IMR-90 (cell line): Measurements from ENCODE around the gene CHAT. TPM values are rescaled to one million over a fixed set of nuclear protein-coding genes. Genes with fewer than 3 reads are reported as not detected.
A peak's percentile ranks its signal among the peaks of the same experiment; 100 is the strongest.

Experiments used
- ATAC-seq: fragments of 200-7000 bp; cut with Tn5 transposase; 2 replicates; pipeline ENCODE4 v1.9.1; 2020; ENCODE audit warnings: low read depth, mild to moderate bottlenecking, moderate library complexity
- BruUV-seq: library from RNA; stranded (reverse); fragments of 400-500 nt; replicated peaks from 2 replicates; lab custom pipeline; 2021; lab: Mats Ljungman, UMichigan
- CTCF ChIA-PET: fragments of 300-600 bp; formaldehyde crosslinking; extraction: SDS; loops from one replicate; lab custom pipeline; 2021; ENCODE audit warnings: antibody characterized with exemption; lab: Yijun Ruan, JAX
- POLR2A ChIA-PET: fragments of 300-600 bp; sonication (Branson Sonifier 250); formaldehyde crosslinking; loops from one replicate; lab custom pipeline; 2022; ENCODE audit warnings: antibody characterized with exemption; ENCODE audit not compliant: unreplicated experiment; lab: Charles Lee
- DNase-seq: peaks from one replicate; pipeline ENCODE4 v3.0.0; 2013
- H2AFZ ChIP-seq: replicated peaks from 2 replicates; pipeline ENCODE3; 2013; ENCODE audit warnings: low read length, mild to moderate bottlenecking; ENCODE audit not compliant: poor library complexity
- H2AK5ac ChIP-seq: 2 replicates; pipeline ENCODE4 v1.6.1; 2013; ENCODE audit warnings: low read depth, low read length, inconsistent platforms
- H2AK9ac ChIP-seq: replicated peaks from 2 replicates; pipeline ENCODE3; 2013; ENCODE audit warnings: mild to moderate bottlenecking, low read depth, low read length, moderate library complexity; ENCODE audit not compliant: poor library complexity
- H2BK120ac ChIP-seq: 2 replicates; pipeline ENCODE4 v1.6.1; 2013; ENCODE audit warnings: low read depth, low read length, inconsistent platforms
- H2BK15ac ChIP-seq: 3 replicates; pipeline ENCODE4 v1.6.1; 2013; ENCODE audit warnings: low read depth, low read length, inconsistent platforms
- H2BK20ac ChIP-seq: 2 replicates; pipeline ENCODE4 v1.6.1; 2013; ENCODE audit warnings: low read depth, mild to moderate bottlenecking, inconsistent platforms, low read length, moderate library complexity
- H2BK5ac ChIP-seq: 2 replicates; pipeline ENCODE4 v1.6.1; 2013; ENCODE audit warnings: mild to moderate bottlenecking, low read depth, low read length, inconsistent platforms; ENCODE audit not compliant: poor library complexity, severe bottlenecking
- H3K14ac ChIP-seq: replicated peaks from 2 replicates; pipeline ENCODE4 v1.6.1; 2013; ENCODE audit warnings: low read depth, low read length, inconsistent platforms
- H3K18ac ChIP-seq: 2 replicates; pipeline ENCODE4 v1.6.1; 2013; ENCODE audit warnings: low read depth, low read length, control low read depth
- H3K23ac ChIP-seq: 2 replicates; pipeline ENCODE4 v1.6.1; 2013; ENCODE audit warnings: low read depth, low read length, inconsistent platforms
- H3K27ac ChIP-seq: 2 replicates; pipeline ENCODE4 v1.5.1; 2013; ENCODE audit warnings: mild to moderate bottlenecking, control low read depth, low read length; ENCODE audit not compliant: insufficient read depth
- H3K27me3 ChIP-seq: 2 replicates; pipeline ENCODE4 v1.6.1; 2013; ENCODE audit warnings: low read length; ENCODE audit not compliant: control insufficient read depth, insufficient read depth
- H3K36me3 ChIP-seq: 2 replicates; pipeline ENCODE4 v1.6.1; 2013; ENCODE audit warnings: low read length, mixed read lengths; ENCODE audit not compliant: control insufficient read depth, insufficient read depth
- H3K4ac ChIP-seq: 2 replicates; pipeline ENCODE4 v1.6.1; 2013; ENCODE audit warnings: low read depth, low read length, inconsistent platforms
- H3K4me1 ChIP-seq: 2 replicates; pipeline ENCODE4 v1.6.1; 2013; ENCODE audit warnings: low read length, mixed read lengths; ENCODE audit not compliant: control insufficient read depth, insufficient read depth
- H3K4me2 ChIP-seq: 2 replicates; pipeline ENCODE4 v1.6.1; 2013; ENCODE audit warnings: low read depth, mild to moderate bottlenecking, control low read depth, low read length, moderate library complexity
- H3K4me3 ChIP-seq: 2 replicates; pipeline ENCODE4 v1.5.1; 2013; ENCODE audit warnings: low read depth, mild to moderate bottlenecking, control low read depth, low read length, moderate library complexity; ENCODE audit not compliant: insufficient read depth
- H3K56ac ChIP-seq: 2 replicates; pipeline ENCODE4 v1.6.1; 2013; ENCODE audit warnings: low read length, inconsistent platforms; ENCODE audit not compliant: insufficient read depth; ENCODE audit errors: extremely low read depth
- H3K79me1 ChIP-seq, 2 experiments: 2 replicates each; pipeline ENCODE4 v1.6.1; 2013; ENCODE audit warnings: low read length in 2 of 2, inconsistent platforms in 1 of 2, low read depth in 1 of 2
- H3K9ac ChIP-seq: 2 replicates; pipeline ENCODE4 v1.6.1; 2013; ENCODE audit warnings: low read depth, low read length, control low read depth
- H3K9me1 ChIP-seq: 2 replicates; pipeline ENCODE4 v1.6.1; 2013; ENCODE audit warnings: low read length, inconsistent platforms; ENCODE audit not compliant: insufficient read depth
- H3K9me3 ChIP-seq: 2 replicates; pipeline ENCODE4 v1.6.1; 2013; ENCODE audit warnings: low read length; ENCODE audit not compliant: control insufficient read depth, insufficient read depth
- H4K20me1 ChIP-seq: 2 replicates; pipeline ENCODE4 v1.6.1; 2013; ENCODE audit warnings: low read length, inconsistent platforms; ENCODE audit not compliant: insufficient read depth
- H4K5ac ChIP-seq: 2 replicates; pipeline ENCODE4 v1.6.1; 2013; ENCODE audit warnings: mild to moderate bottlenecking, low read depth, low read length, control low read depth
- H4K8ac ChIP-seq, 2 experiments: 2 replicates each; pipeline ENCODE4 v1.6.1; 2013; ENCODE audit warnings: low read depth in 2 of 2, low read length in 2 of 2, control low read depth in 1 of 2, inconsistent platforms in 1 of 2
- H4K91ac ChIP-seq: 2 replicates; pipeline ENCODE4 v1.6.1; 2013; ENCODE audit warnings: low read depth, low read length, inconsistent platforms; ENCODE audit not compliant: insufficient read depth
- BHLHE40 ChIP-seq: fragments of 150-350 bp; IDR thresholded peaks from 2 replicates; pipeline ENCODE4 v1.6.1; 2016; ENCODE audit warnings: mild to moderate bottlenecking, low read depth, low read length
- CEBPB ChIP-seq: IDR thresholded peaks from 2 replicates; pipeline ENCODE4 v1.6.1; 2012; ENCODE audit warnings: low read depth, low read length, improper control_type of control experiment
- FOS ChIP-seq: fragments of 150-350 bp; IDR thresholded peaks from 2 replicates; pipeline ENCODE4 v1.6.1; 2016; ENCODE audit warnings: low read depth, low read length
- MAFK ChIP-seq: IDR thresholded peaks from 2 replicates; pipeline ENCODE4 v1.6.1; 2012; ENCODE audit warnings: low read depth, low read length, improper control_type of control experiment
- MXI1 ChIP-seq: IDR thresholded peaks from 2 replicates; pipeline ENCODE4 v1.6.1; 2012; ENCODE audit warnings: low read depth, mild to moderate bottlenecking, low read length, moderate library complexity, borderline replicate concordance
- RFX5 ChIP-seq: IDR thresholded peaks from 2 replicates; pipeline ENCODE4 v1.8.0; 2012; ENCODE audit warnings: low read depth, mild to moderate bottlenecking, low read length, moderate library complexity
- WGBS, 2 experiments: methylation state at CpG; one replicate each; pipeline versions ENCODE4 v1.1.5 to v1.1.7; 2013; ENCODE audit warnings: missing lambda C conversion rate in 2 of 2; ENCODE audit not compliant: insufficient read length in 1 of 2; ENCODE audit errors: extremely low coverage in 2 of 2; 5-methylcytosine and 5-hydroxymethylcytosine counted together
- dilution Hi-C: fragments of 300-500 bp; cut with HindIII; formaldehyde crosslinking; loops from one replicate; pipeline ENCODE4 v1.14.3; 2018; ENCODE audit warnings: low sequenced_read_pairs; ENCODE audit not compliant: unreplicated experiment
- in situ Hi-C: fragments of 300-500 bp; cut with MboI; formaldehyde crosslinking; loops from 3 replicates; pipeline ENCODE4 v1.14.3; 2019; ENCODE audit warnings: low sequenced_read_pairs, inconsistent platforms, mixed read lengths
- intact Hi-C: fragments of 100-400 bp; cut with micrococcal nuclease; formaldehyde crosslinking; loops from 2 replicates; pipeline ENCODE4 v1.10.0; 2022
- polyA plus RNA-seq, 3 experiments: library from polyadenylated mRNA; depleted of rRNA; stranded (reverse); fragments of >200 nt; gene quantifications; 2 replicates each; pipeline ENCODE4 v1.2.3, GENCODE V29; 2012; ENCODE audit warnings: low replicate concordance in 1 of 3
- total RNA-seq: library from RNA; depleted of rRNA; stranded (reverse); fragments of >200 nt; gene quantifications from 2 replicates; pipeline ENCODE4 v1.2.3, GENCODE V29; 2012

The CHAT gene
- total and polyA plus RNA-seq, 2 of the 4 experiments (the other 2 are of a cell fraction): not detected

GRCh38 chr10:49610114-49610457 is 3.8 kb upstream of the CHAT start, which contains the start of gene SLC18A3:
TSS of gene SLC18A3 (plus strand) at chr10:49610310. CDS start at chr10:49610741, 431 bp downstream.
- 0% methylated on average over 17 of the region's 43 CpGs; no CpG with 5 or more reads in 1 of the 2 experiments for WGBS, 2 experiments
- Histone ChIP-seq H4K8ac (no peak within 1 kb of the TSS), H3K9ac (no peak within 1 kb of the TSS), H3K4me3 (no peak within 1 kb of the TSS), H4K91ac (no peak within 1 kb of the TSS), H3K4me2 (no peak within 1 kb of the TSS), H2BK15ac (no peak within 1 kb of the TSS), H3K36me3 (no peaks in the 10 kb centered on the region), H3K27me3 (peaks cover 71% of the 10 kb centered on the region), H2BK20ac (no peak within 1 kb of the TSS), H4K20me1 (no peaks in the 10 kb centered on the region), H3K4me1 (no peaks in the 10 kb centered on the region), H3K4ac (no peak within 1 kb of the TSS), H3K14ac (no peak within 1 kb of the TSS), H3K79me1 (no peaks in the 10 kb centered on the region), H2BK5ac (no peak within 1 kb of the TSS), H3K27ac (no peak within 1 kb of the TSS), H3K9me1 (no peaks in the 10 kb centered on the region), H4K5ac (no peak within 1 kb of the TSS), H2AK5ac (no peak within 1 kb of the TSS), H2AFZ (peak within 1 kb of the TSS; percentile 21), H2AK9ac (peak within 1 kb of the TSS; percentile 28), H3K23ac (no peak within 1 kb of the TSS), H3K18ac (no peak within 1 kb of the TSS), H2BK120ac (no peak within 1 kb of the TSS), H3K9me3 (peaks cover 12% of the 10 kb centered on the region; the same call in 1 of the 2 replicates), H3K56ac (no peak within 1 kb of the TSS)
- ATAC-seq (no peak), DNase-seq (no peak)
- ChIA-PET POLR2A (no interaction called here), CTCF (no interaction called here)
- dilution Hi-C loops: no loop called here
- no peak for TF ChIP-seq BHLHE40
- no peak for TF ChIP-seq MAFK
- TF ChIP-seq FOS: no peak
- TF ChIP-seq CEBPB: no peak
- no peak for TF ChIP-seq RFX5
- TF ChIP-seq MXI1: no peak
- BruUV-seq: no TSS peak
- in situ Hi-C loops: no loop called here
- intact Hi-C loops: no loop called here
